Heart right ventricle (tissue), 16 donors: Measurements from ENCODE around the gene ACCSL. TPM values are rescaled to one million over a fixed set of nuclear protein-coding genes. Genes with fewer than 3 reads are reported as not detected.

Experiments
- ATAC-seq, 8 donors: fragments of 200-7000 bp; cut with Tn5 transposase; one replicate each; pipeline ENCODE4 v1.9.1; 2020; ENCODE audit warnings: mild to moderate bottlenecking in 8 of 8, moderate library complexity in 8 of 8, moderate number of reproducible peaks in 1 of 8
- DNase-seq, 2 donors: peaks; one replicate each; pipeline ENCODE4 v3.0.0-alpha.2; 2020
- H3K27ac ChIP-seq, 10 donors: fragments of 200-600 bp; sonication (generic) in 2 of 10; one replicate each; pipeline versions ENCODE4 v1.5.0 to v1.8.0; 2020 to 2022; ENCODE audit warnings: mild to moderate bottlenecking in 3 of 10
- H3K27me3 ChIP-seq, 7 donors: fragments of 200-600 bp; one replicate each; pipeline ENCODE4 v1.8.0; 2021 to 2022; ENCODE audit warnings: mild to moderate bottlenecking in 2 of 7
- H3K36me3 ChIP-seq, 9 donors: fragments of 200-600 bp; sonication (generic) in 1 of 9; one replicate each; pipeline versions ENCODE4 v1.5.0 to v1.8.0; 2020 to 2022; ENCODE audit warnings: mild to moderate bottlenecking in 2 of 9
- H3K4me1 ChIP-seq, 9 donors: fragments of 200-600 bp; sonication (generic) in 1 of 9; one replicate each; pipeline versions ENCODE4 v1.5.0 to v1.8.0; 2020 to 2022; ENCODE audit warnings: mild to moderate bottlenecking in 4 of 9
- H3K4me3 ChIP-seq, 10 donors: fragments of 200-600 bp; sonication (generic) in 2 of 10; one replicate each; pipeline versions ENCODE4 v1.5.0 to v1.8.0; 2020 to 2022; ENCODE audit warnings: mild to moderate bottlenecking in 7 of 10, moderate library complexity in 2 of 10
- H3K9me3 ChIP-seq, 11 donors: fragments of 200-600 bp in 10 of 11; sonication (generic) in 2 of 11; one replicate each; pipeline versions ENCODE4 v1.5.0 to v1.8.0; 2013 to 2022; ENCODE audit warnings: mild to moderate bottlenecking in 2 of 11, control low read depth in 1 of 11, moderate library complexity in 1 of 11
- WGBS, 2 donors: extraction: QIAGEN DNeasy Blood & Tissue Kit; methylation state at CpG; one replicate each; pipeline ENCODE4 v1.1.7; 2013; ENCODE audit warnings: inconsistent platforms in 1 of 2; 5-methylcytosine and 5-hydroxymethylcytosine counted together
- intact Hi-C, 10 donors: fragments of 100-400 bp; cut with DNase I; formaldehyde crosslinking; loops; one replicate each; pipeline versions ENCODE4 v1.11.1 to v1.14.2; 2022
- polyA plus RNA-seq, 2 donors: library from polyadenylated mRNA; stranded (reverse); fragments of 200-250 nt; gene quantifications; one replicate each; pipeline ENCODE4 v1.2.3, GENCODE V29; 2013
- total RNA-seq, 10 donors: library from RNA; stranded (reverse); fragmentation: NEBNext Ultra II Directional in 3 of 10; extraction: Animal tissue kit (Norgen Biotek cat#: 25700) in 3 of 10; gene quantifications; one replicate each; pipeline versions ENCODE4 v1.2.1 to v1.2.4, GENCODE V29; 2021 to 2023
- TF ChIP-seq, protein P1 (sequence below), 9 donors: fragments of 200-600 bp; sonication (generic) in 2 of 9; IDR thresholded peaks; one replicate each; pipeline versions ENCODE4 v1.5.0 to v1.8.0; 2021 to 2022; ENCODE audit warnings: antibody characterized with exemption in 9 of 9, mild to moderate bottlenecking in 5 of 9, moderate library complexity in 1 of 9
- donor health status: Arrhythmogenic right ventricular cardiomyopathy.
- donor health status: ischemic (EF 13 %, LVEDD 7.1; RV severe dilation, severe dysfunction).
- donor health status: healthy with polysubstance abuse.
- donor health status: DM: no; HTN: yes; CAD: no.
- donor health status: DM: no; HTN: no; CAD: no.
- donor health status: ischemic (EF 25% LVEDD 6.9; RV normal size, moderate dysfunction).
- donor health status: ischemic (EF 25% LVEDD 5.7; RV mildly dilated, moderate dysfunction).
- donor health status: healthy.
- donor health status: DM: yes; HTN: yes; CAD: no.
- donor health status: Ischemic cardiomyopathy.
- donor health status: ischemic (EF 35%, LVEDD 5.7; RV mildly dilated, moderate dysfunction).
- donor health status: nonischemic (EF 11% LVEDD 7.7; RV severe dilation, severe dysfunction).
- donor health status: DM: yes; HTN: yes; CAD: no.
- donor health status: PGD.
- donor health status: ischemic (EF 29% LVEDD 5.4; RV normal size, mild dysfunction).
- donor health status: nonischemic (EF 23%, LVEDD 6.1; RV moderate dilation, normal function).

The ACCSL gene
- total and polyA plus RNA-seq, 12 donors, result not detected

DNA sequence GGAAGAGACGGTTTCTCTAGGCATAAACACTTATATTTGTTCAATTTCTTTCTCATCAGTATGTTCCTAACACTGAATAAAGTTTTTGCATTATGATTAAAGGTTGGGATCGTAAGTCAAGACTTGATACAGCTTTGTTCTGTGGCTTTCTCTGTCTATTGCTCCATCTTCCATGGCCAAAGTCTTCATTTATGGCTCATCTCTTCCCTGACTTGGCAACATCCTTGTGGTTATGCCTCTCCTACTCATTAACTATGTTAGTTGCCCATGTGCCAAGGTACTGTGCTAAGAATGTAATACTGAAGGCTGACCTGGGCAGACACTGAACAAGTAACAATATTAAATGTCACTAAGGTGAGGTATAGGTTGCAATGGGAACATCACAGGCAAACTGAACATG lies 1.6 kb upstream of the ACCSL start:
- intact Hi-C loops, result no loop called here
- DNase-seq (peak in 1 of 2 donors; percentile 0), ATAC-seq (no peak)
- H3K27me3 ChIP-seq, result no peaks in the 10 kb centered on the region
- TF ChIP-seq, protein P1, sequence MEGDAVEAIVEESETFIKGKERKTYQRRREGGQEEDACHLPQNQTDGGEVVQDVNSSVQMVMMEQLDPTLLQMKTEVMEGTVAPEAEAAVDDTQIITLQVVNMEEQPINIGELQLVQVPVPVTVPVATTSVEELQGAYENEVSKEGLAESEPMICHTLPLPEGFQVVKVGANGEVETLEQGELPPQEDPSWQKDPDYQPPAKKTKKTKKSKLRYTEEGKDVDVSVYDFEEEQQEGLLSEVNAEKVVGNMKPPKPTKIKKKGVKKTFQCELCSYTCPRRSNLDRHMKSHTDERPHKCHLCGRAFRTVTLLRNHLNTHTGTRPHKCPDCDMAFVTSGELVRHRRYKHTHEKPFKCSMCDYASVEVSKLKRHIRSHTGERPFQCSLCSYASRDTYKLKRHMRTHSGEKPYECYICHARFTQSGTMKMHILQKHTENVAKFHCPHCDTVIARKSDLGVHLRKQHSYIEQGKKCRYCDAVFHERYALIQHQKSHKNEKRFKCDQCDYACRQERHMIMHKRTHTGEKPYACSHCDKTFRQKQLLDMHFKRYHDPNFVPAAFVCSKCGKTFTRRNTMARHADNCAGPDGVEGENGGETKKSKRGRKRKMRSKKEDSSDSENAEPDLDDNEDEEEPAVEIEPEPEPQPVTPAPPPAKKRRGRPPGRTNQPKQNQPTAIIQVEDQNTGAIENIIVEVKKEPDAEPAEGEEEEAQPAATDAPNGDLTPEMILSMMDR (IDR thresholded peaks at IDR 0.05), result no peak
- H3K9me3 ChIP-seq, result peaks cover 0 to 8% (median 4%) of the 10 kb centered on the region in 11 donors
- H3K27ac ChIP-seq, result no peak overlapping the region
- no peaks in the 10 kb centered on the region for H3K4me1 ChIP-seq
- no peaks in the 10 kb centered on the region for H3K36me3 ChIP-seq
- 88 to 89% methylated on average over 2 of the region's 2 CpGs for WGBS, 2 donors
- H3K4me3 ChIP-seq, result no peak overlapping the region

DNA sequence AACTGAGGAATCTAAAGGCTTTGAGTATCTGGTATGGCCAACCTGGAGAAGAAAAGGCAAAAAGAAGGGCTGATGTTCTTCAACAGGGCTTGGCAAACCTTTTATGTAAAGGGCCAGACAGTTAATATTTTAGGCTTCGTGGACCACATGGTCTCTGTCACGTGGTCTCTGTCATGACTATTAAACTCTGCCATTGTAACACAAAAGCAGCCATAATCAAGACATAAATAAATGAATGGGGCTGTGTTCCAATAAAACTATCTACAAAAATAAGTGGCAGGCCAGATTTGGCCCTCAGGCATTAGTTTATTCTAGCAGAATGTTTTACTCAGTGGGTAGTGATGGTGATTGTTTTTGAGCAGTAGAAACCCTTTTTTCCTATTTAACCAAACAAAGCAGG lies 483 bp upstream of the ACCSL start:
- DNase-seq, result no peak
- no peak overlapping the region for H3K27ac ChIP-seq
- H3K4me1 ChIP-seq, result no peaks in the 10 kb centered on the region
- H3K27me3 ChIP-seq, result no peaks in the 10 kb centered on the region
- no peak for ATAC-seq
- intact Hi-C loops, result no loop called here
- WGBS, 2 donors, result 76 to 77% methylated on average over 2 of the region's 2 CpGs
- TF ChIP-seq, protein P1 (IDR thresholded peaks at IDR 0.05), result no peak
- no peaks in the 10 kb centered on the region for H3K9me3 ChIP-seq
- no peak overlapping the region for H3K4me3 ChIP-seq
- no peaks in the 10 kb centered on the region for H3K36me3 ChIP-seq

DNA sequence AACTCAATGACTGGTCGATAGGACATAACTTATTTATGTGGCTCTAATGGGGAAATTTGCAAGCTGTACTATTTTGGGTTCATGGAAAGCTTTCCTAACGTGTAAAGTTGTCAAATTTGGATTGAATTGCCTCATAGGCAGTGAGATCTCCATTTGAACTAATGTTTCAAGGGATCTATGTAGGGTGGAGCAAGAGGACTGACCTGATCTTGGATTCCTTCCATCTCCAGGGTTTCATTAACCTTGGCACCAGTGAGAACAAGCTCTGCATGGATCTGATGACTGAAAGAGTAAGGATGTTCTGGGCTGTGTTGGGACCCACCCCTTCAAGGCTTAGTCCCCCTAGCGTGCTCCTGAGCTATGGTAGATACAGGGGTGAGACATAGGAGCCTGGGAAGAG lies 2.1 kb downstream of the ACCSL start:
- DNase-seq (no peak), ATAC-seq (no peak)
- Histone ChIP-seq H3K27ac (no peak overlapping the region), H3K4me1 (no peaks in the 10 kb centered on the region), H3K27me3 (no peaks in the 10 kb centered on the region), H3K36me3 (no peaks in the 10 kb centered on the region), H3K4me3 (no peak overlapping the region), H3K9me3 (no peaks in the 10 kb centered on the region)
- TF ChIP-seq, protein P1 (IDR thresholded peaks at IDR 0.05), result no peak
- 83 to 84% methylated on average over 3 of the region's 3 CpGs for WGBS, 2 donors
- intact Hi-C loops, result no loop called here

DNA sequence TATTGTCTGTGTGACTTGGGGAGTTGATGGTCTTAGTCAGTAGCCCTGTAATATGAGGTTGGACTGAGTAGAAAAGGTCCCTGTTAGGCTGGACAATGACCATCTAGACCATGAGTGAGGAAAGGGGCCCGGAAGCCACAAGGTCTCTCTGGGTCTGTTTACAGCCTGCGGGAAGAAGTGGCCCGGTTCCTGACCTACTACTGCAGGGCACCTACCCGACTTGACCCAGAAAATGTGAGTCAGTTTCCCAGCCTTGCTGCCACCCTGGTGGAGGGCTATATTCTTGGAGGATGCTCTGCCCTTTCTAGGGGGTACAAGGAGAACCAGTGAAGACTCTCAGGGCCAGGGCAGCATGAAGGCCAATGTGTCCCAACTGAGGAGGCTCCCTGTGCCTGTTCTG lies 3.4 kb downstream of the ACCSL start:
- Histone ChIP-seq H3K4me3 (no peak overlapping the region), H3K9me3 (no peaks in the 10 kb centered on the region), H3K27me3 (no peaks in the 10 kb centered on the region), H3K36me3 (no peaks in the 10 kb centered on the region), H3K4me1 (no peaks in the 10 kb centered on the region), H3K27ac (no peak overlapping the region)
- intact Hi-C loops, result no loop called here
- WGBS, 2 donors, result 87 to 94% methylated on average over 4 of the region's 4 CpGs
- DNase-seq (no peak), ATAC-seq (no peak)
- TF ChIP-seq, protein P1 (IDR thresholded peaks at IDR 0.05), result no peak

DNA sequence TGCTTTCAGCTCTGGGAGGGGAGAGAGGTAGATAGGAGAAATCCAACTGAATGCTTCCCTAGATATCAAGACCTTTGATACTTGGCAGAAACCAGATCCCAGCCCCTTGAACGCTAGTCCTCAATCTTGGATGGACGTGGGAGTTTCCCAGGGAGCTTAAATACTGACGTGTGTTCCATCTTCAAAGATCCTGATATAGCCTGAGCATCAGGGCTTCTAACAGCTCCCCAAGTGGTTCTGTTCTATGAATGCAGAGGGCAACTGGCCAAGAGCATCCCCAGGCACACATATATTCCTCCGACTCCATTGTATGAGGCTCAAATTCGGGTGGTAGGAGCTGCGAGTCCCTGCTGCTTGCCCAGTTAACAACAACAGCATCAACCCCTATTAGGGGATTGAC lies 9.6 kb downstream of the ACCSL start:
- ATAC-seq, result no peak
- H3K27me3 ChIP-seq, result no peaks in the 10 kb centered on the region
- intact Hi-C loops, result no loop called here
- no peaks in the 10 kb centered on the region for H3K36me3 ChIP-seq
- H3K9me3 ChIP-seq, result no peaks in the 10 kb centered on the region
- H3K27ac ChIP-seq, result no peak overlapping the region
- H3K4me3 ChIP-seq, result no peak overlapping the region
- 69 to 71% methylated on average over 6 of the region's 6 CpGs for WGBS, 2 donors
- H3K4me1 ChIP-seq, result no peaks in the 10 kb centered on the region
- no peak for DNase-seq
- TF ChIP-seq, protein P1 (IDR thresholded peaks at IDR 0.05), result no peak
